ENCODE data around the gene NPSR1.

- TF ChIP-seq CTCF (IDR thresholded peaks at IDR 0.05; ENCODE audit: low read depth, low read length, poor library complexity, severe bottlenecking) (no peak), EZH2phosphoT487 (IDR thresholded peaks at IDR 0.05; ENCODE audit: borderline replicate concordance, low read length) (no peak)
These were observed 81.8 kb downstream of the NPSR1 start for GRCh38 chr7:34739651-34740300.

Measured in DOHH2 (cell line).